K562 (cell line): ENCODE measurements around the gene SLC1A4. TPM values are rescaled to one million over a fixed set of nuclear protein-coding genes. Genes with fewer than 3 reads are reported as not detected.

Experiments used
- BMI1 ChIP-seq: fragments of 150-350 bp; IDR thresholded peaks from 2 replicates; pipeline ENCODE4 v1.6.1; 2014; ENCODE audit warnings: low read length
- BRCA1 ChIP-seq, 2 experiments: fragments of 450-650 bp in 1 of 2; sonication (generic) in 1 of 2; formaldehyde crosslinking in 1 of 2; IDR thresholded peaks; 2 replicates each; pipeline versions ENCODE4 v1.5.0 to v1.6.1; 2017 to 2020; ENCODE audit warnings: mild to moderate bottlenecking in 1 of 2, missing genetic modification reagents in 1 of 2
- CC2D1A ChIP-seq: fragments of 450-650 bp; IDR thresholded peaks from 2 replicates; pipeline ENCODE4 v1.6.1; 2017; ENCODE audit warnings: mild to moderate bottlenecking
- CHD4 ChIP-seq: fragments of 200-600 bp; sonication (generic); IDR thresholded peaks from 3 replicates; pipeline ENCODE4 v1.6.1; 2012; ENCODE audit warnings: low read depth, mild to moderate bottlenecking, mixed read lengths, low read length, inconsistent platforms; ENCODE audit not compliant: insufficient read depth, insufficient replicate concordance, poor library complexity, severe bottlenecking
- DDX20 ChIP-seq: fragments of 450-650 bp; IDR thresholded peaks from 2 replicates; pipeline ENCODE4 v1.6.1; 2016; ENCODE audit warnings: missing genetic modification characterization, low read depth, mild to moderate bottlenecking, missing compliant biosample characterization, moderate library complexity
- ESRRB ChIP-seq: fragments of 250-450 bp; sonication (Bioruptor Pico); IDR thresholded peaks from 2 replicates; pipeline ENCODE4 v1.5.0; 2020; ENCODE audit warnings: mild to moderate bottlenecking, moderate library complexity, borderline replicate concordance
- LEF1 ChIP-seq: fragments of 450-650 bp; IDR thresholded peaks from 2 replicates; pipeline ENCODE4 v1.6.1; 2016; ENCODE audit warnings: mild to moderate bottlenecking
- NCOA2 ChIP-seq, 2 experiments: fragments of 450-650 bp; IDR thresholded peaks; 2 replicates each; pipeline ENCODE4 v1.6.1; 2018; ENCODE audit warnings: mild to moderate bottlenecking in 2 of 2, moderate library complexity in 1 of 2; ENCODE audit not compliant: partially characterized antibody in 2 of 2
- NR1H2 ChIP-seq: sonication (generic); formaldehyde crosslinking; IDR thresholded peaks from 2 replicates; pipeline ENCODE4 v1.4.0; 2020; ENCODE audit warnings: mild to moderate bottlenecking, missing genetic modification reagents
- POLR2A ChIP-seq: fragments of 450-650 bp; conservative IDR thresholded peaks from 2 replicates; pipeline ENCODE4 v1.6.1; 2016
- POLR2AphosphoS5 ChIP-seq: IDR thresholded peaks from 2 replicates; pipeline ENCODE4 v1.6.1; 2011; ENCODE audit warnings: mild to moderate bottlenecking, low read depth, low read length, moderate library complexity; ENCODE audit not compliant: control insufficient read depth, insufficient read depth
- TSHZ1 ChIP-seq: fragments of 250-450 bp; sonication (Bioruptor Pico); IDR thresholded peaks from 2 replicates; pipeline ENCODE4 v1.4.0; 2020; ENCODE audit warnings: mild to moderate bottlenecking, moderate library complexity
- ZKSCAN1 ChIP-seq: fragments of 150-350 bp; IDR thresholded peaks from 2 replicates; pipeline ENCODE4 v1.6.1; 2016; ENCODE audit warnings: low read depth, low read length
- ZNF12 ChIP-seq: sonication (generic); formaldehyde crosslinking; IDR thresholded peaks from 2 replicates; pipeline ENCODE4 v1.4.0; 2020; ENCODE audit warnings: mild to moderate bottlenecking, missing genetic modification reagents
- ZNF133 ChIP-seq: fragments of 250-450 bp; sonication (Bioruptor Pico); IDR thresholded peaks from 2 replicates; pipeline ENCODE4 v1.4.0; 2020; ENCODE audit warnings: mild to moderate bottlenecking
- ZNF384 ChIP-seq: IDR thresholded peaks from 2 replicates; pipeline ENCODE4 v1.6.1; 2012; ENCODE audit warnings: low read depth, low read length, improper control_type of control experiment
- ZNF584 ChIP-seq: fragments of 200-800 bp; sonication (Bioruptor generic); IDR thresholded peaks from 2 replicates; pipeline ENCODE4 v1.6.1; 2016; ENCODE audit warnings: low read depth, mild to moderate bottlenecking, missing genetic modification characterization, missing compliant biosample characterization
- polyA plus RNA-seq, 8 experiments: library from polyadenylated mRNA; depleted of rRNA in 4 of 8; stranded (reverse) in 5 of 8; unstranded in 3 of 8; fragments of >200 nt; fragmentation: Nextera tagmentation in 2 of 8; fragmentation: Illumina TruSeq in 1 of 8; extraction: Ambion mirVana in 2 of 8; extraction: Trizol in 1 of 8; gene quantifications; 2 replicates each; pipeline versions ENCODE4 v1.2.1 to v1.2.3, GENCODE V29; 2011 to 2014; ENCODE audit warnings: inconsistent platforms in 1 of 8, missing spikeins in 1 of 8
- total RNA-seq, 7 experiments: library from RNA; depleted of rRNA in 6 of 7; stranded (reverse); fragments of >200 nt in 6 of 7; fragmentation: Illumina TruSeq in 2 of 7; extraction: Trizol in 2 of 7; gene quantifications; 2 replicates each; pipeline versions ENCODE4 v1.2.1 to v1.2.3, GENCODE V29; 2011 to 2021; ENCODE audit warnings: low replicate concordance in 1 of 7
- TF ChIP-seq, protein P1 (sequence below): fragments of 450-650 bp; formaldehyde crosslinking; conservative IDR thresholded peaks from 2 replicates; pipeline ENCODE4 v1.4.0; 2022; ENCODE audit warnings: mild to moderate bottlenecking, missing genetic modification characterization
- TF ChIP-seq, protein P2 (sequence below): fragments of 250-450 bp; sonication (Bioruptor Pico); IDR thresholded peaks from 2 replicates; pipeline ENCODE4 v1.4.0; 2020; ENCODE audit warnings: mild to moderate bottlenecking, moderate library complexity
- TF ChIP-seq, protein P3 (sequence below): fragments of 250-450 bp; sonication (Bioruptor Pico); IDR thresholded peaks from 2 replicates; pipeline ENCODE4 v1.4.0; 2020

SLC1A4 gene
- total and polyA plus RNA-seq, 9 of the 15 experiments (the other 6 are each of a cell fraction or from before 2014, with no cell fraction given), result 4.4 to 24.0 (median 10.9) TPM

DNA sequence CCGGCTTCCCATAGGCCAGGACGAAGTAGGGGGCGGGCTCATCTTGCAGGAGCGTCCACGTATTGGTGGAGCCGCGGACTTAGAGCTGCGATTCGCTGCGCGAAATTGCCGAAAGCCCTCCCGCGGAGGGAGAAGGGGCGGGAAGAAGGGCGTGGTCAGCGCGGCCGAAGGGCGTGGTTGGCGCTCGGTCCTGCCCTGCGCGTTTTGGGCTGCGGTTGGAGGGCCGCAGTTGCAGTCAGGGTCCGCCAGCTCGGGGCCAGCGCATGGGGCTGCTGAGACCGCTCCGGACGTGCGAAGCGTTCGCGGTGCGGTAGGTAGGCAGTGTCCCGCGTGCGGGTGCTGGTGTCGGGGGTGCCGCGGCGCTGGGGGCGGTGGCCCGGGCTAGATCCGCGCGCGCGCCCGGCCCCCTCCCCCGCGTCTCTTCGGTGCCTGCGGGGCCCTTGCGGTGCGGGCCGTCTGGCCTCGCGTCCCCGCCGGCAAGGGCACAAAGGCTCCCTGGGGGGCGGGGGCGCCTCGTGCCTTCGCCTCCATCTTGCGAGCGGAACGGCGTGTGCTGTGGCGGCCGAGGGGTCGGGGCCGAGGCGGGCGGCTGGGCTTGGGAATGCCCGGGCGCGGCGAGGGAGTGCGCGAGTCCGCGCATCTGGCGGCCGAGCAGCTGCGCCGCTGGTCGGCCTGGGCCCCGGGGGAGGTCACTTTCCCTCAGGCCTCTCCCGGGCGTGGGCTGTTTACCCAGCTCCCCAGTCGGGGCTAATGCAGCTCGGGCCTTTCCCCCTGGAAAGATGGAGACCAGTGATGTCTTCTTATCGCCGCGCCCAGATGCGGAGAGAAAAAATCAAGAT is 67.2 kb downstream of the SLC1A4 start, which contains the start of gene CEP68 (continued):
- TF ChIP-seq ZNF584 (CRISPR knock-in tag) (no peak), NCOA2 (IDR thresholded peaks at IDR 0.05; ENCODE audit: partially characterized antibody in 2 of 2) (no peak), ZNF12 (CRISPR knock-in tag) (0 out of 2 replicates have a peak, but pooled peaks have one; percentile 32), CHD4 (no peak), BMI1 (no peak), DDX20 (tag) (no peak), ESRRB (no peak), POLR2A (peak; percentile 81), ZNF384 (peak; percentile 90), CC2D1A (no peak), ZKSCAN1 (no peak), LEF1 (no peak), ZNF133 (CRISPR knock-in tag) (0 out of 2 replicates have a peak, but pooled peaks have one; percentile 65), NR1H2 (CRISPR knock-in tag) (0 out of 2 replicates have a peak, but pooled peaks have one; percentile 54), POLR2AphosphoS5 (peak; percentile 74; the same call in 1 of the 2 replicates), TSHZ1 (no peak), BRCA1 (IDR thresholded peaks at IDR 0.05) (no peak), BRCA1 (CRISPR knock-in tag; IDR thresholded peaks at IDR 0.05) (peak; percentile 81; the same call in 1 of the 2 replicates)
- TF ChIP-seq, protein P1, sequence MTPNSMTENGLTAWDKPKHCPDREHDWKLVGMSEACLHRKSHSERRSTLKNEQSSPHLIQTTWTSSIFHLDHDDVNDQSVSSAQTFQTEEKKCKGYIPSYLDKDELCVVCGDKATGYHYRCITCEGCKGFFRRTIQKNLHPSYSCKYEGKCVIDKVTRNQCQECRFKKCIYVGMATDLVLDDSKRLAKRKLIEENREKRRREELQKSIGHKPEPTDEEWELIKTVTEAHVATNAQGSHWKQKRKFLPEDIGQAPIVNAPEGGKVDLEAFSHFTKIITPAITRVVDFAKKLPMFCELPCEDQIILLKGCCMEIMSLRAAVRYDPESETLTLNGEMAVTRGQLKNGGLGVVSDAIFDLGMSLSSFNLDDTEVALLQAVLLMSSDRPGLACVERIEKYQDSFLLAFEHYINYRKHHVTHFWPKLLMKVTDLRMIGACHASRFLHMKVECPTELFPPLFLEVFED (CRISPR knock-in tag), result no peak
- TF ChIP-seq, protein P2, sequence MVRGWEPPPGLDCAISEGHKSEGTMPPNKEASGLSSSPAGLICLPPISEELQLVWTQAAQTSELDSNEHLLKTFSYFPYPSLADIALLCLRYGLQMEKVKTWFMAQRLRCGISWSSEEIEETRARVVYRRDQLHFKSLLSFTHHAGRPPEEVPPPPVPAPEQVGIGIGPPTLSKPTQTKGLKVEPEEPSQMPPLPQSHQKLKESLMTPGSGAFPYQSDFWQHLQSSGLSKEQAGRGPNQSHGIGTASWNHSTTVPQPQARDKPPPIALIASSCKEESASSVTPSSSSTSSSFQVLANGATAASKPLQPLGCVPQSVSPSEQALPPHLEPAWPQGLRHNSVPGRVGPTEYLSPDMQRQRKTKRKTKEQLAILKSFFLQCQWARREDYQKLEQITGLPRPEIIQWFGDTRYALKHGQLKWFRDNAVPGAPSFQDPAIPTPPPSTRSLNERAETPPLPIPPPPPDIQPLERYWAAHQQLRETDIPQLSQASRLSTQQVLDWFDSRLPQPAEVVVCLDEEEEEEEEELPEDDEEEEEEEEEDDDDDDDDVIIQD (CRISPR knock-in tag), result peak; percentile 78; the same call in 1 of the 2 replicates
- TF ChIP-seq, protein P3, sequence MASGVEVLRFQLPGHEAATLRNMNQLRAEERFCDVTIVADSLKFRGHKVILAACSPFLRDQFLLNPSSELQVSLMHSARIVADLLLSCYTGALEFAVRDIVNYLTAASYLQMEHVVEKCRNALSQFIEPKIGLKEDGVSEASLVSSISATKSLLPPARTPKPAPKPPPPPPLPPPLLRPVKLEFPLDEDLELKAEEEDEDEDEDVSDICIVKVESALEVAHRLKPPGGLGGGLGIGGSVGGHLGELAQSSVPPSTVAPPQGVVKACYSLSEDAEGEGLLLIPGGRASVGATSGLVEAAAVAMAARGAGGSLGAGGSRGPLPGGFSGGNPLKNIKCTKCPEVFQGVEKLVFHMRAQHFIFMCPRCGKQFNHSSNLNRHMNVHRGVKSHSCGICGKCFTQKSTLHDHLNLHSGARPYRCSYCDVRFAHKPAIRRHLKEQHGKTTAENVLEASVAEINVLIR (CRISPR knock-in tag), result no peak
